Measurements from ENCODE around the gene PTPRQ. TPM values are rescaled to one million over a fixed set of nuclear protein-coding genes. Genes with fewer than 3 reads are reported as not detected.

The PTPRQ gene
- total RNA-seq, 3 donors from 2014 or later, result 0.66 to 8.0 (median 4.0) TPM

DNA sequence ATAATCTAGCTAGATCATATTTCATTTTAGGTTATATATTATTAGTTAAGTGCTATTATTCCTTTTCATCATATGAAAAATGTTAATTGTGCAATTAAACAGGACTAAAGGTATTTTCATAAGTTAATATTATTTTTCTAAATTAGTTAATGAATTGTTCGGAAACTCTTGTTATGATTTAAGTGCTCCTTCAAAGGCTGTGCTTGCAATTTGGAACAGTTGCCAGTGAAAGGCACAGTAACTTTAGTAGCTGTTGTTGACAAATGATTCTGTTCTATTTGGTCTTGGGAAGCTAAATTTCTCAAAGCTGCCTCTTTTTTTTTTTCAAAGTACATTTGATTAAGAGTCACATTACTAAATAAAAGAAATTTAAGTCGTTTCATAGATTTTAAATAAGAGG is 40.7 kb downstream of the PTPRQ start:
- Histone ChIP-seq H3K9me3 (no peaks in the 10 kb centered on the region), H3K4me1 (no peaks in the 10 kb centered on the region), H3K27me3 (no peaks in the 10 kb centered on the region), H3K27ac (no peak overlapping the region), H3K4me3 (no peak overlapping the region), H3K36me3 (no peaks in the 10 kb centered on the region)
- intact Hi-C loops (cut with DNase I; ENCODE audit: low total_unique reads), result no loop called here
- TF ChIP-seq POLR2AphosphoS5 (IDR thresholded peaks at IDR 0.05) (no peak), POLR2A (IDR thresholded peaks at IDR 0.05) (no peak)
- TF ChIP-seq, protein P1, sequence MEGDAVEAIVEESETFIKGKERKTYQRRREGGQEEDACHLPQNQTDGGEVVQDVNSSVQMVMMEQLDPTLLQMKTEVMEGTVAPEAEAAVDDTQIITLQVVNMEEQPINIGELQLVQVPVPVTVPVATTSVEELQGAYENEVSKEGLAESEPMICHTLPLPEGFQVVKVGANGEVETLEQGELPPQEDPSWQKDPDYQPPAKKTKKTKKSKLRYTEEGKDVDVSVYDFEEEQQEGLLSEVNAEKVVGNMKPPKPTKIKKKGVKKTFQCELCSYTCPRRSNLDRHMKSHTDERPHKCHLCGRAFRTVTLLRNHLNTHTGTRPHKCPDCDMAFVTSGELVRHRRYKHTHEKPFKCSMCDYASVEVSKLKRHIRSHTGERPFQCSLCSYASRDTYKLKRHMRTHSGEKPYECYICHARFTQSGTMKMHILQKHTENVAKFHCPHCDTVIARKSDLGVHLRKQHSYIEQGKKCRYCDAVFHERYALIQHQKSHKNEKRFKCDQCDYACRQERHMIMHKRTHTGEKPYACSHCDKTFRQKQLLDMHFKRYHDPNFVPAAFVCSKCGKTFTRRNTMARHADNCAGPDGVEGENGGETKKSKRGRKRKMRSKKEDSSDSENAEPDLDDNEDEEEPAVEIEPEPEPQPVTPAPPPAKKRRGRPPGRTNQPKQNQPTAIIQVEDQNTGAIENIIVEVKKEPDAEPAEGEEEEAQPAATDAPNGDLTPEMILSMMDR (IDR thresholded peaks at IDR 0.05), result no peak
- DNase-seq (ENCODE audit: low spot score in 2 of 2), result no peak

- Histone ChIP-seq H3K27me3 (no peaks in the 10 kb centered on the region), H3K36me3 (no peaks in the 10 kb centered on the region), H3K27ac (no peak overlapping the region), H3K4me3 (no peak overlapping the region), H3K4me1 (no peaks in the 10 kb centered on the region), H3K9me3 (no peaks in the 10 kb centered on the region)
- no peak for DNase-seq (ENCODE audit: low spot score in 2 of 2)
- intact Hi-C loops (cut with DNase I; ENCODE audit: low total_unique reads), result no loop called here
- TF ChIP-seq, protein P1 (IDR thresholded peaks at IDR 0.05), result no peak
- no peak for TF ChIP-seq POLR2AphosphoS5 (IDR thresholded peaks at IDR 0.05)
- no peak for TF ChIP-seq POLR2A (IDR thresholded peaks at IDR 0.05)
Observed at GRCh38 chr12:80485222-80485987, 41.4 kb downstream of the PTPRQ start.

DNA sequence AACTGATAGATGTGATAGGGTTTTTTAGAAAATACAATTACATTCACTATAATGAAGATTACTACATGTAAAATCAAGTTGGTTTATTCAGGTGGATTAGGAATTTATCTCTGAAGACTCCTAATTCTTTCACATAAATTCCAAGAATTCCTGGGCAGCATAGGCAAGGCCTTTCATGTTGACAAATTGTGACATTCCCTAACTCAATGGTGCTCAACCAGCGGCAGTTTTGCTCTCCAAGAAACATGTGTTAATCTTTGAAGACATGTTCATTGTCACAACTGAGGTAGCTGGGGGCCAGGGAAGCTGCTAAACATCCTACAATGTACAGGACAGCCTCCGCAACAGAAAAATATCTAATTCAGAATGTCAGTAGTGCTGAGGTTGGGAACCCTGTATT is 46.3 kb downstream of the PTPRQ start:
- Histone ChIP-seq H3K36me3 (no peaks in the 10 kb centered on the region), H3K9me3 (no peaks in the 10 kb centered on the region), H3K4me3 (no peak overlapping the region), H3K4me1 (no peaks in the 10 kb centered on the region), H3K27ac (no peak overlapping the region), H3K27me3 (no peaks in the 10 kb centered on the region)
- intact Hi-C loops (cut with DNase I; ENCODE audit: low total_unique reads), result no loop called here
- no peak for DNase-seq (ENCODE audit: low spot score in 2 of 2)
- TF ChIP-seq POLR2AphosphoS5 (IDR thresholded peaks at IDR 0.05) (no peak), POLR2A (IDR thresholded peaks at IDR 0.05) (no peak)
- TF ChIP-seq, protein P1 (IDR thresholded peaks at IDR 0.05), result no peak

GRCh38 chr12:80491166-80491565 is 47.1 kb downstream of the PTPRQ start:
- H3K36me3 ChIP-seq, result no peaks in the 10 kb centered on the region
- intact Hi-C loops (cut with DNase I; ENCODE audit: low total_unique reads), result no loop called here
- TF ChIP-seq POLR2A (IDR thresholded peaks at IDR 0.05), result no peak
- TF ChIP-seq, protein P1 (IDR thresholded peaks at IDR 0.05), result no peak
- no peak for TF ChIP-seq POLR2AphosphoS5 (IDR thresholded peaks at IDR 0.05)
- H3K4me3 ChIP-seq, result no peak overlapping the region
- no peaks in the 10 kb centered on the region for H3K4me1 ChIP-seq
- H3K9me3 ChIP-seq, result no peaks in the 10 kb centered on the region
- H3K27ac ChIP-seq, result no peak overlapping the region
- H3K27me3 ChIP-seq, result no peaks in the 10 kb centered on the region
- DNase-seq (ENCODE audit: low spot score in 2 of 2), result no peak

- Histone ChIP-seq H3K9me3 (no peaks in the 10 kb centered on the region), H3K36me3 (no peaks in the 10 kb centered on the region), H3K4me3 (no peak overlapping the region), H3K27ac (no peak overlapping the region), H3K4me1 (no peaks in the 10 kb centered on the region), H3K27me3 (no peaks in the 10 kb centered on the region)
- no peak for DNase-seq (ENCODE audit: low spot score in 2 of 2)
- TF ChIP-seq, protein P1 (IDR thresholded peaks at IDR 0.05), result no peak
- TF ChIP-seq POLR2A (IDR thresholded peaks at IDR 0.05) (no peak), POLR2AphosphoS5 (IDR thresholded peaks at IDR 0.05) (no peak)
- intact Hi-C loops (cut with DNase I; ENCODE audit: low total_unique reads), result no loop called here
Observed at GRCh38 chr12:80493466-80493865, 49.4 kb downstream of the PTPRQ start.
